H1 (cell line): Measurements from ENCODE around the gene CDK5RAP2. TPM values are rescaled to one million over a fixed set of nuclear protein-coding genes. Genes with fewer than 3 reads are reported as not detected.

Experiments
- CTCF ChIA-PET: fragments of 300-600 bp; sonication (Branson Sonifier 250); formaldehyde crosslinking; loops from one replicate; lab custom pipeline; 2021; ENCODE audit not compliant: partially characterized antibody; lab: Charles Lee
- POLR2A ChIA-PET: fragments of 300-600 bp; sonication (Branson Sonifier 250); formaldehyde crosslinking; loops from one replicate; lab custom pipeline; 2021; ENCODE audit warnings: inconsistent platforms; ENCODE audit not compliant: partially characterized antibody; lab: Charles Lee
- DNase-seq, 2 experiments: peaks; one replicate each; pipeline versions ENCODE4 v3.0.0 to v3.0.0-alpha.2; 2010 to 2022; ENCODE audit warnings: low spot score in 2 of 2, low read depth in 1 of 2, mixed read lengths in 1 of 2
- FAIRE-seq: peaks from 2 replicates; lab custom pipeline; 2011; peaks lifted over from hg19 to GRCh38; lab: Jason Lieb, UNC
- H2AFZ ChIP-seq: 2 replicates; pipeline ENCODE4 v1.8.1; 2012; ENCODE audit warnings: low read length, inconsistent platforms
- H2AK5ac ChIP-seq: 2 replicates; pipeline ENCODE4 v1.6.1; 2013; ENCODE audit warnings: low read depth, low read length
- H2BK120ac ChIP-seq: replicated peaks from 2 replicates; pipeline ENCODE3; 2013; ENCODE audit warnings: low read depth, low read length, inconsistent platforms
- H2BK12ac ChIP-seq: 2 replicates; pipeline ENCODE4 v1.6.1; 2013; ENCODE audit warnings: low read depth, low read length
- H2BK15ac ChIP-seq: 2 replicates; pipeline ENCODE4 v1.6.1; 2013; ENCODE audit warnings: low read length
- H2BK20ac ChIP-seq: 2 replicates; pipeline ENCODE4 v1.6.1; 2013; ENCODE audit warnings: low read length
- H2BK5ac ChIP-seq: 2 replicates; pipeline ENCODE4 v1.6.1; 2013; ENCODE audit warnings: low read depth, low read length
- H3K14ac ChIP-seq: 2 replicates; pipeline ENCODE4 v1.6.1; 2013; ENCODE audit warnings: inconsistent platforms; ENCODE audit not compliant: insufficient read length
- H3K18ac ChIP-seq: 2 replicates; pipeline ENCODE4 v1.6.1; 2013; ENCODE audit warnings: low read length; ENCODE audit errors: extremely low read depth
- H3K23ac ChIP-seq: 2 replicates; pipeline ENCODE4 v1.6.1; 2013; ENCODE audit warnings: inconsistent platforms; ENCODE audit not compliant: insufficient read length
- H3K23me2 ChIP-seq: 2 replicates; pipeline ENCODE4 v1.6.1; 2013; ENCODE audit warnings: low read depth, low read length
- H3K27ac ChIP-seq: 2 replicates; pipeline ENCODE4 v1.6.1; 2011; ENCODE audit warnings: low read depth, low read length, inconsistent platforms
- H3K27me3 ChIP-seq, 4 experiments: replicated peaks in 1 of 4; 1 replicate in 1 of 4; 2 replicates in 3 of 4; pipeline versions ENCODE4 v1.6.1 to v1.8.1; 2011 to 2013; ENCODE audit warnings: low read length in 3 of 4, mild to moderate bottlenecking in 3 of 4, inconsistent platforms in 2 of 4, mixed read lengths in 2 of 4, moderate library complexity in 1 of 4; ENCODE audit not compliant: control insufficient read depth in 3 of 4, insufficient read depth in 3 of 4; ENCODE audit errors: extremely low read depth in 1 of 4
- H3K36me3 ChIP-seq, 4 experiments: 2 replicates each; pipeline versions ENCODE4 v1.6.1 to v1.8.1; 2011 to 2013; ENCODE audit warnings: mild to moderate bottlenecking in 4 of 4, low read length in 3 of 4, moderate library complexity in 2 of 4, control low read depth in 1 of 4, inconsistent platforms in 1 of 4; ENCODE audit not compliant: insufficient read depth in 4 of 4, control insufficient read depth in 2 of 4
- H3K4ac ChIP-seq: replicated peaks from 2 replicates; pipeline ENCODE3; 2013; ENCODE audit warnings: low read length, low read depth, mixed read lengths, inconsistent platforms; ENCODE audit not compliant: insufficient read length
- H3K4me1 ChIP-seq, 4 experiments: replicated peaks in 1 of 4; 1 replicate in 1 of 4; 2 replicates in 3 of 4; pipeline versions ENCODE4 v1.6.1 to v1.8.1; 2011 to 2013; ENCODE audit warnings: low read length in 3 of 4, inconsistent platforms in 2 of 4, mixed read lengths in 1 of 4; ENCODE audit not compliant: insufficient read depth in 4 of 4, control insufficient read depth in 3 of 4
- H3K4me2 ChIP-seq, 2 experiments: 2 replicates each; pipeline versions ENCODE4 v1.6.1 to v1.8.1; 2011 to 2013; ENCODE audit warnings: low read depth in 2 of 2, low read length in 2 of 2, control low read depth in 1 of 2, inconsistent platforms in 1 of 2, mild to moderate bottlenecking in 1 of 2; ENCODE audit not compliant: insufficient read depth in 1 of 2
- H3K4me3 ChIP-seq, 4 experiments: fragments of 200-600, 300-600 bp in 1 of 4; sonication (generic), shearing (Covaris generic), sonication (Bioruptor Twin) in 1 of 4; 2 replicates each; pipeline versions ENCODE4 v1.5.1 to v1.8.1; 2011 to 2016; ENCODE audit warnings: low read length in 4 of 4, low read depth in 3 of 4, control low read depth in 2 of 4, inconsistent platforms in 2 of 4, mild to moderate bottlenecking in 2 of 4, mixed read lengths in 1 of 4, moderate library complexity in 1 of 4; ENCODE audit not compliant: insufficient read depth in 2 of 4; ENCODE audit errors: extremely low read depth in 1 of 4
- H3K56ac ChIP-seq: replicated peaks from 2 replicates; pipeline ENCODE3; 2013; ENCODE audit warnings: low read depth, mild to moderate bottlenecking, mixed read lengths, low read length, inconsistent platforms; ENCODE audit not compliant: insufficient read length
- H3K79me1 ChIP-seq: 2 replicates; pipeline ENCODE4 v1.6.1; 2013; ENCODE audit warnings: low read depth, low read length, control low read depth
- H3K79me2 ChIP-seq, 2 experiments: 2 replicates each; pipeline versions ENCODE4 v1.6.1 to v1.8.1; 2012 to 2013; ENCODE audit warnings: low read length in 2 of 2, mild to moderate bottlenecking in 2 of 2, inconsistent platforms in 1 of 2; ENCODE audit not compliant: insufficient read depth in 2 of 2, control insufficient read depth in 1 of 2
- H3K9ac ChIP-seq, 4 experiments: replicated peaks in 1 of 4; 1 replicate in 1 of 4; 2 replicates in 3 of 4; pipeline versions ENCODE4 v1.6.1 to v1.8.1; 2011 to 2013; ENCODE audit warnings: low read depth in 3 of 4, low read length in 3 of 4, control low read depth in 2 of 4, mild to moderate bottlenecking in 2 of 4, moderate library complexity in 2 of 4, inconsistent platforms in 1 of 4; ENCODE audit errors: extremely low read depth in 1 of 4
- H3K9me3 ChIP-seq, 2 experiments: 2 replicates each; pipeline versions ENCODE4 v1.6.1 to v1.8.1; 2012 to 2013; ENCODE audit warnings: mild to moderate bottlenecking in 2 of 2, moderate library complexity in 2 of 2, control low read depth in 1 of 2, inconsistent platforms in 1 of 2, low read depth in 1 of 2, low read length in 1 of 2, mixed read lengths in 1 of 2; ENCODE audit not compliant: insufficient read depth in 2 of 2
- H4K20me1 ChIP-seq, 2 experiments: replicated peaks in 1 of 2; 2 replicates each; pipeline versions ENCODE3 to v1.8.1; 2011 to 2013; ENCODE audit warnings: inconsistent platforms in 2 of 2, low read length in 2 of 2, mild to moderate bottlenecking in 1 of 2; ENCODE audit not compliant: insufficient read depth in 2 of 2, control insufficient read depth in 1 of 2
- H4K5ac ChIP-seq: 2 replicates; pipeline ENCODE4 v1.6.1; 2013; ENCODE audit warnings: low read length, low read depth, mixed read lengths, inconsistent platforms; ENCODE audit not compliant: insufficient read length
- H4K8ac ChIP-seq: 2 replicates; pipeline ENCODE4 v1.8.0; 2013; ENCODE audit warnings: mild to moderate bottlenecking, moderate library complexity, low read length, inconsistent platforms; ENCODE audit not compliant: insufficient read depth; ENCODE audit errors: extremely low read depth
- H4K91ac ChIP-seq: replicated peaks from 2 replicates; pipeline ENCODE3; 2013; ENCODE audit warnings: low read length, mixed read lengths, inconsistent platforms; ENCODE audit not compliant: insufficient read length
- CREB1 ChIP-seq: IDR thresholded peaks from 2 replicates; pipeline ENCODE4 v1.6.1; 2012; ENCODE audit warnings: inconsistent platforms
- CTCF ChIP-seq, 3 experiments: IDR thresholded peaks; 1 replicate in 2 of 3; 2 replicates in 1 of 3; pipeline versions ENCODE4 v1.5.1 to v1.6.1; 2011; ENCODE audit warnings: low read length in 3 of 3, mild to moderate bottlenecking in 3 of 3, inconsistent platforms in 2 of 3, low read depth in 1 of 3, moderate library complexity in 1 of 3; ENCODE audit not compliant: insufficient read depth in 1 of 3; ENCODE audit errors: control extremely low read depth in 1 of 3
- EGR1 ChIP-seq: IDR thresholded peaks from 2 replicates; pipeline ENCODE4 v1.6.1; 2011; ENCODE audit warnings: low read depth, low read length, borderline replicate concordance
- GTF2F1 ChIP-seq: IDR thresholded peaks from 2 replicates; pipeline ENCODE4 v1.6.1; 2012; ENCODE audit warnings: low read depth, low read length, improper control_type of control experiment, borderline replicate concordance
- HDAC2 ChIP-seq, 2 experiments: fragments of 300-600 bp in 1 of 2; sonication (generic) in 1 of 2; IDR thresholded peaks; 2 replicates each; pipeline ENCODE4 v1.6.1; 2011 to 2012; ENCODE audit warnings: low read depth in 2 of 2, low read length in 2 of 2, mild to moderate bottlenecking in 2 of 2, moderate library complexity in 2 of 2, borderline replicate concordance in 1 of 2, inconsistent platforms in 1 of 2
- JUND ChIP-seq: IDR thresholded peaks from 2 replicates; pipeline ENCODE4 v1.6.1; 2011; ENCODE audit warnings: mild to moderate bottlenecking, improper control_type of control experiment, low read length
- MAFK ChIP-seq: IDR thresholded peaks from 2 replicates; pipeline ENCODE4 v1.6.1; 2012; ENCODE audit warnings: low read depth, mild to moderate bottlenecking, improper control_type of control experiment, low read length
- POLR2AphosphoS5 ChIP-seq: IDR thresholded peaks from 2 replicates; pipeline ENCODE4 v1.6.1; 2011; ENCODE audit warnings: low read depth, low read length
- RNF2 ChIP-seq: fragments of 200-900, 300-1000 bp; sonication (generic); IDR thresholded peaks from 2 replicates; pipeline ENCODE4 v1.7.1; 2016; ENCODE audit warnings: borderline replicate concordance, low read depth, mild to moderate bottlenecking, antibody characterized with exemption, low read length; ENCODE audit not compliant: poor library complexity, severe bottlenecking; ENCODE audit errors: missing control alignments
- SP4 ChIP-seq: IDR thresholded peaks from 2 replicates; pipeline ENCODE4 v1.6.1; 2012; ENCODE audit warnings: low read length, inconsistent platforms
- WGBS, 2 experiments: shearing (Covaris generic) in 1 of 2; methylation state at CpG; one replicate each; pipeline versions ENCODE4 v1.1.6 to v1.1.7; 2013 to 2015; ENCODE audit warnings: low lambda C conversion rate in 2 of 2, mixed read lengths in 2 of 2, inconsistent platforms in 1 of 2, low coverage in 1 of 2, missing lambda C conversion rate in 1 of 2; ENCODE audit not compliant: insufficient replicate concordance in 2 of 2, insufficient coverage in 1 of 2, insufficient read length in 1 of 2; ENCODE audit errors: extremely low coverage in 1 of 2, missing lambda C conversion rate in 1 of 2; 5-methylcytosine and 5-hydroxymethylcytosine counted together
- polyA plus RNA-seq, 7 experiments: library from polyadenylated mRNA; depleted of rRNA in 3 of 7; stranded (reverse) in 5 of 7; unstranded in 2 of 7; fragments of >200 nt in 5 of 7; fragments of 200-250 nt in 2 of 7; gene quantifications; 1 replicate in 5 of 7; 2 replicates in 1 of 7; 4 replicates in 1 of 7; pipeline versions ENCODE4 v1.2.1 to v1.2.3, GENCODE V29; 2011 to 2013; ENCODE audit warnings: missing spikeins in 2 of 7, mixed read lengths in 2 of 7
- total RNA-seq: library from RNA; stranded (reverse); fragmentation: NEBNext Ultra II Directional; extraction: Animal tissue kit (Norgen Biotek cat#: 25700); gene quantifications from 2 replicates; pipeline ENCODE4 v1.2.1, GENCODE V29; 2021

CDK5RAP2 gene
- total and polyA plus RNA-seq, 2 of the 8 experiments (the other 6 are each of a cell fraction or from before 2014, with no cell fraction given): 19.8 to 49.4 TPM

- Histone ChIP-seq H3K36me3 (peaks cover 0 to 20% (median 11%) of the 10 kb centered on the region in 4 experiments; a peak in 6 of 8 replicates), H3K4me1 (no peaks in the 10 kb centered on the region; a peak in 1 of 7 replicates), H4K20me1 (no peaks in the 10 kb centered on the region), H3K4me2 (no peak overlapping the region), H4K91ac (no peak overlapping the region), H3K9ac (no peak overlapping the region), H4K8ac (no peak overlapping the region), H3K79me2 (no peaks in the 10 kb centered on the region), H3K27me3 (no peaks in the 10 kb centered on the region), H3K18ac (no peak overlapping the region), H2AFZ (no peak overlapping the region), H2BK120ac (no peak overlapping the region), H3K56ac (no peak overlapping the region), H3K23ac (no peak overlapping the region), H3K9me3 (no peaks in the 10 kb centered on the region), H3K14ac (no peak overlapping the region), H2BK15ac (no peak overlapping the region), H2BK5ac (no peak overlapping the region), H2BK12ac (no peak overlapping the region), H3K4ac (no peak overlapping the region), H3K79me1 (no peaks in the 10 kb centered on the region), H2AK5ac (no peak overlapping the region), H2BK20ac (no peak overlapping the region), H3K27ac (no peak overlapping the region), H4K5ac (no peak overlapping the region), H3K4me3 (no peak overlapping the region), H3K23me2 (no peaks in the 10 kb centered on the region)
- POLR2A ChIA-PET: no interaction called here
- DNase-seq (no peak), FAIRE-seq (no peak)
- WGBS, 2 experiments: 91% methylated on average over 3 of the region's 3 CpGs; no CpG with 5 or more reads in 1 of the 2 experiments
- TF ChIP-seq JUND (no peak), HDAC2 (IDR thresholded peaks at IDR 0.05; ENCODE audit: borderline replicate concordance in 1 of 2, low read depth in 2 of 2, low read length in 2 of 2) (no peak), POLR2AphosphoS5 (no peak), SP4 (no peak), MAFK (no peak), CREB1 (no peak), RNF2 (no peak), GTF2F1 (no peak), CTCF (IDR thresholded peaks at IDR 0.05; ENCODE audit: control extremely low read depth in 1 of 3, insufficient read depth in 1 of 3, low read depth in 1 of 3, low read length in 3 of 3) (no peak), EGR1 (no peak)
- CTCF ChIA-PET: interaction anchor here (1.3 to 1.8 kb wide), 3 partner anchors 11 to 101 kb away, joined by 4 to 8 read pairs (median 4); no protein-coding TSS in a partner anchor
Observed at GRCh38 chr9:120432600-120432999, 147.4 kb downstream of the CDK5RAP2 start.
